WTC11 (cell line): ENCODE measurements around the gene SNX3. TPM values are rescaled to one million over a fixed set of nuclear protein-coding genes. Genes with fewer than 3 reads are reported as not detected.

ENCODE experiments used
- ATAC-seq: fragments of 200-7000 bp; cut with Tn5 transposase; 2 replicates; pipeline ENCODE4 v1.10.0; 2021; ENCODE audit warnings: mild to moderate bottlenecking, moderate library complexity
- CTCF ChIA-PET: fragments of 300-600 bp; sonication (Branson Sonifier 250); formaldehyde crosslinking; loops from one replicate; lab custom pipeline; 2021; ENCODE audit warnings: antibody characterized with exemption; lab: Charles Lee
- POLR2A ChIA-PET: fragments of 350-600 bp; sonication (Branson Sonifier 250); formaldehyde crosslinking; loops from one replicate; lab custom pipeline; 2021; ENCODE audit warnings: antibody characterized with exemption; lab: Charles Lee
- DNase-seq: peaks from one replicate; pipeline ENCODE4 v3.0.0; 2021; ENCODE audit warnings: low spot score
- H3K27ac Mint-ChIP-seq: 2 replicates; pipeline ENCODE4 v1.8.0; 2021; ENCODE audit warnings: mixed read lengths
- H3K27me3 Mint-ChIP-seq: 2 replicates; pipeline ENCODE4 v1.8.0; 2021; ENCODE audit warnings: low read depth, mild to moderate bottlenecking, moderate library complexity, mixed read lengths
- H3K36me3 Mint-ChIP-seq: 2 replicates; pipeline ENCODE4 v1.8.0; 2021; ENCODE audit warnings: mixed read lengths
- H3K4me1 Mint-ChIP-seq: 2 replicates; pipeline ENCODE4 v1.8.0; 2022; ENCODE audit warnings: mixed read lengths
- H3K4me3 Mint-ChIP-seq: 2 replicates; pipeline ENCODE4 v1.8.0; 2021; ENCODE audit warnings: mild to moderate bottlenecking, moderate library complexity, mixed read lengths
- H3K9me3 Mint-ChIP-seq: 2 replicates; pipeline ENCODE4 v1.8.0; 2021; ENCODE audit warnings: mixed read lengths
- AFF4 ChIP-seq: sonication (generic); formaldehyde crosslinking; IDR thresholded peaks from 2 replicates; pipeline ENCODE4 v1.8.1; 2023; ENCODE audit warnings: mild to moderate bottlenecking, missing genetic modification reagents, borderline replicate concordance
- ATF1 ChIP-seq: sonication (generic); formaldehyde crosslinking; IDR thresholded peaks from 2 replicates; pipeline ENCODE4 v1.8.1; 2023; ENCODE audit warnings: mild to moderate bottlenecking, moderate library complexity, missing genetic modification reagents
- ATF2 ChIP-seq: sonication (generic); formaldehyde crosslinking; IDR thresholded peaks from 2 replicates; pipeline ENCODE4 v1.8.1; 2022; ENCODE audit warnings: low read depth, missing genetic modification reagents, borderline replicate concordance
- CBFB ChIP-seq: sonication (generic); formaldehyde crosslinking; IDR thresholded peaks from 2 replicates; pipeline ENCODE4 v1.8.1; 2022; ENCODE audit warnings: mild to moderate bottlenecking, low read depth, missing genetic modification reagents
- EMX1 ChIP-seq: fragments of 250-450 bp; sonication (Bioruptor Pico); IDR thresholded peaks from 2 replicates; pipeline ENCODE4 v1.8.0; 2021; ENCODE audit warnings: mild to moderate bottlenecking
- FOXP4 ChIP-seq: sonication (generic); formaldehyde crosslinking; IDR thresholded peaks from 2 replicates; pipeline ENCODE4 v1.8.0; 2022; ENCODE audit warnings: mild to moderate bottlenecking, missing genetic modification reagents
- GRHL2 ChIP-seq: fragments of 250-450 bp; sonication (Bioruptor Pico); IDR thresholded peaks from 2 replicates; pipeline ENCODE4 v1.8.0; 2022; ENCODE audit warnings: mild to moderate bottlenecking, moderate library complexity; ENCODE audit not compliant: insufficient replicate concordance, severe bottlenecking
- HMGA2 ChIP-seq: fragments of 250-450 bp; sonication (Bioruptor Pico); IDR thresholded peaks from 2 replicates; pipeline ENCODE4 v1.4.0; 2021; ENCODE audit warnings: mild to moderate bottlenecking, moderate library complexity
- NFYB ChIP-seq: sonication (generic); formaldehyde crosslinking; conservative IDR thresholded peaks from 2 replicates; pipeline ENCODE4 v1.8.0; 2022; ENCODE audit warnings: low read depth, missing genetic modification reagents
- PRRX2 ChIP-seq: fragments of 250-450 bp; sonication (Bioruptor Pico); IDR thresholded peaks from 2 replicates; pipeline ENCODE4 v1.8.0; 2021; ENCODE audit warnings: mild to moderate bottlenecking
- RORB ChIP-seq: fragments of 250-450 bp; sonication (Bioruptor Pico); IDR thresholded peaks from 2 replicates; pipeline ENCODE4 v1.9.0; 2021; ENCODE audit warnings: mild to moderate bottlenecking
- TEAD1 ChIP-seq: sonication (generic); formaldehyde crosslinking; IDR thresholded peaks from 2 replicates; pipeline ENCODE4 v1.8.0; 2022; ENCODE audit warnings: mild to moderate bottlenecking, missing genetic modification reagents
- TP53 ChIP-seq: sonication (generic); formaldehyde crosslinking; IDR thresholded peaks from 2 replicates; pipeline ENCODE4 v1.8.1; 2023; ENCODE audit warnings: mild to moderate bottlenecking, missing genetic modification reagents
- ZNF121 ChIP-seq: sonication (generic); formaldehyde crosslinking; IDR thresholded peaks from 2 replicates; pipeline ENCODE4 v1.8.0; 2023; ENCODE audit warnings: missing genetic modification reagents
- ZNF138 ChIP-seq: sonication (generic); formaldehyde crosslinking; conservative IDR thresholded peaks from 2 replicates; pipeline ENCODE4 v1.8.1; 2022; ENCODE audit warnings: mild to moderate bottlenecking, moderate library complexity, missing genetic modification reagents
- ZNF219 ChIP-seq: sonication (generic); formaldehyde crosslinking; IDR thresholded peaks from 2 replicates; pipeline ENCODE4 v1.8.0; 2023; ENCODE audit warnings: missing genetic modification reagents, mild to moderate bottlenecking, borderline replicate concordance
- ZNF512 ChIP-seq: sonication (generic); formaldehyde crosslinking; IDR thresholded peaks from 2 replicates; pipeline ENCODE4 v1.8.1; 2022; ENCODE audit warnings: missing genetic modification reagents, borderline replicate concordance
- total RNA-seq: library from RNA; stranded (reverse); gene quantifications from 3 replicates; pipeline ENCODE4 v1.2.3, GENCODE V29; 2021
- TF ChIP-seq, protein P1 (sequence below): sonication (generic); formaldehyde crosslinking; IDR thresholded peaks from 2 replicates; pipeline ENCODE4 v1.8.1; 2023; ENCODE audit warnings: mild to moderate bottlenecking, missing genetic modification reagents
- TF ChIP-seq, protein P2 (sequence below): sonication (generic); formaldehyde crosslinking; IDR thresholded peaks from 2 replicates; pipeline ENCODE4 v1.8.1; 2022; ENCODE audit warnings: mild to moderate bottlenecking, moderate library complexity, missing genetic modification reagents

Gene SNX3
- total RNA-seq, 1 experiment from 2014 or later, result 66.1 TPM

- Mint-ChIP-seq H3K4me1 (no peaks in the 10 kb centered on the region), H3K27ac (no peak overlapping the region), H3K36me3 (no peaks in the 10 kb centered on the region), H3K4me3 (no peak overlapping the region), H3K9me3 (no peaks in the 10 kb centered on the region), H3K27me3 (no peaks in the 10 kb centered on the region; the same call in 1 of the 2 replicates)
- ChIA-PET POLR2A (no interaction called here), CTCF (no interaction called here)
- ATAC-seq (no peak), DNase-seq (no peak)
- TF ChIP-seq AFF4 (CRISPR knock-in tag) (no peak), TP53 (CRISPR knock-in tag) (no peak), TEAD1 (CRISPR knock-in tag) (no peak), ATF2 (CRISPR knock-in tag) (no peak), NFYB (no peak), PRRX2 (no peak), ZNF121 (CRISPR knock-in tag) (no peak), HMGA2 (CRISPR knock-in tag) (no peak), GRHL2 (CRISPR knock-in tag) (no peak), ZNF138 (CRISPR knock-in tag) (no peak), CBFB (CRISPR knock-in tag) (no peak), ZNF219 (CRISPR knock-in tag) (no peak), ZNF512 (CRISPR knock-in tag) (no peak), EMX1 (no peak), FOXP4 (CRISPR knock-in tag) (no peak), RORB (no peak), ATF1 (CRISPR knock-in tag) (no peak)
- TF ChIP-seq, protein P1, sequence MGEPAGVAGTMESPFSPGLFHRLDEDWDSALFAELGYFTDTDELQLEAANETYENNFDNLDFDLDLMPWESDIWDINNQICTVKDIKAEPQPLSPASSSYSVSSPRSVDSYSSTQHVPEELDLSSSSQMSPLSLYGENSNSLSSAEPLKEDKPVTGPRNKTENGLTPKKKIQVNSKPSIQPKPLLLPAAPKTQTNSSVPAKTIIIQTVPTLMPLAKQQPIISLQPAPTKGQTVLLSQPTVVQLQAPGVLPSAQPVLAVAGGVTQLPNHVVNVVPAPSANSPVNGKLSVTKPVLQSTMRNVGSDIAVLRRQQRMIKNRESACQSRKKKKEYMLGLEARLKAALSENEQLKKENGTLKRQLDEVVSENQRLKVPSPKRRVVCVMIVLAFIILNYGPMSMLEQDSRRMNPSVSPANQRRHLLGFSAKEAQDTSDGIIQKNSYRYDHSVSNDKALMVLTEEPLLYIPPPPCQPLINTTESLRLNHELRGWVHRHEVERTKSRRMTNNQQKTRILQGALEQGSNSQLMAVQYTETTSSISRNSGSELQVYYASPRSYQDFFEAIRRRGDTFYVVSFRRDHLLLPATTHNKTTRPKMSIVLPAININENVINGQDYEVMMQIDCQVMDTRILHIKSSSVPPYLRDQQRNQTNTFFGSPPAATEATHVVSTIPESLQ (CRISPR knock-in tag), result no peak
- TF ChIP-seq, protein P2, sequence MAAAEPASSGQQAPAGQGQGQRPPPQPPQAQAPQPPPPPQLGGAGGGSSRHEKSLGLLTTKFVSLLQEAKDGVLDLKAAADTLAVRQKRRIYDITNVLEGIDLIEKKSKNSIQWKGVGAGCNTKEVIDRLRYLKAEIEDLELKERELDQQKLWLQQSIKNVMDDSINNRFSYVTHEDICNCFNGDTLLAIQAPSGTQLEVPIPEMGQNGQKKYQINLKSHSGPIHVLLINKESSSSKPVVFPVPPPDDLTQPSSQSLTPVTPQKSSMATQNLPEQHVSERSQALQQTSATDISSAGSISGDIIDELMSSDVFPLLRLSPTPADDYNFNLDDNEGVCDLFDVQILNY (CRISPR knock-in tag), result no peak
Observed at GRCh38 chr6:108286366-108286765, 25.5 kb upstream of the SNX3 start.
